Neural cell (in vitro differentiated cells): ENCODE data around the gene MAPK11. TPM values are rescaled to one million over a fixed set of nuclear protein-coding genes. Genes with fewer than 3 reads are reported as not detected.

Experiments
- H2AFZ ChIP-seq: fragments of 200-600, 300-800 bp; sonication (generic), shearing (Covaris generic); 2 replicates; pipeline ENCODE4 v1.6.0; 2014; ENCODE audit warnings: low read depth, mild to moderate bottlenecking, antibody characterized with exemption, low read length, moderate library complexity
- H3F3A ChIP-seq: fragments of 200-600 bp; shearing (Covaris generic); 2 replicates; pipeline ENCODE4 v1.6.1; 2016; ENCODE audit warnings: mild to moderate bottlenecking, moderate library complexity, mixed read lengths, antibody characterized with exemption, low read length; ENCODE audit not compliant: insufficient read depth, poor library complexity, severe bottlenecking
- H3K27ac ChIP-seq: fragments of 200-600, 300-800 bp; sonication (generic), shearing (Covaris generic); 2 replicates; pipeline ENCODE4 v1.5.1; 2014; ENCODE audit warnings: mild to moderate bottlenecking, low read length, moderate library complexity
- H3K27me3 ChIP-seq: fragments of 300-800, 200-600 bp; sonication (generic), shearing (Covaris generic); 2 replicates; pipeline ENCODE4 v1.6.0; 2014; ENCODE audit warnings: mild to moderate bottlenecking, low read depth, low read length, moderate library complexity; ENCODE audit not compliant: insufficient read depth
- H3K36me3 ChIP-seq: fragments of 300-800, 200-600 bp; sonication (generic), shearing (Covaris generic); 2 replicates; pipeline ENCODE4 v1.5.1; 2014; ENCODE audit warnings: mild to moderate bottlenecking, antibody characterized with exemption, low read length, moderate library complexity; ENCODE audit not compliant: insufficient read depth
- H3K4me2 ChIP-seq: fragments of 300-800, 200-600 bp; sonication (generic), shearing (Covaris generic); 2 replicates; pipeline ENCODE4 v1.6.0; 2014; ENCODE audit warnings: mild to moderate bottlenecking, low read length
- H3K4me3 ChIP-seq: fragments of 300-800, 200-600 bp; sonication (generic), shearing (Covaris generic); 2 replicates; pipeline ENCODE4 v1.5.1; 2014; ENCODE audit warnings: mild to moderate bottlenecking, low read length, moderate library complexity
- H3K79me2 ChIP-seq: fragments of 200-600 bp; shearing (Covaris generic); replicated peaks from 2 replicates; pipeline ENCODE4 v1.6.0; 2014; ENCODE audit warnings: mild to moderate bottlenecking, low read length, moderate library complexity; ENCODE audit not compliant: insufficient read depth
- H3K9ac ChIP-seq: fragments of 300-800, 200-600 bp; sonication (generic), shearing (Covaris generic); 2 replicates; pipeline ENCODE4 v1.6.1; 2016; ENCODE audit warnings: mild to moderate bottlenecking, low read length, mixed read lengths
- H3K9me2 ChIP-seq: fragments of 200-600 bp; shearing (Covaris generic); 2 replicates; pipeline ENCODE4 v1.6.1; 2016; ENCODE audit warnings: mild to moderate bottlenecking, low read length, mixed read lengths; ENCODE audit not compliant: insufficient read depth
- H3K9me3 ChIP-seq: fragments of 200-600, 300-800 bp; sonication (generic), shearing (Covaris generic); 2 replicates; pipeline ENCODE4 v1.6.1; 2016; ENCODE audit warnings: mild to moderate bottlenecking, mixed run types, low read length, moderate library complexity, mixed read lengths
- H4K20me1 ChIP-seq: fragments of 200-600 bp; shearing (Covaris generic); 2 replicates; pipeline ENCODE4 v1.6.1; 2016; ENCODE audit warnings: mild to moderate bottlenecking, mixed run types; ENCODE audit not compliant: insufficient read depth
- EP300 ChIP-seq: fragments of 450-650 bp; conservative IDR thresholded peaks from 2 replicates; pipeline ENCODE4 v1.6.1; 2014; ENCODE audit warnings: antibody characterized with exemption, mild to moderate bottlenecking, moderate library complexity; ENCODE audit not compliant: poor library complexity, severe bottlenecking
- EZH2 ChIP-seq: fragments of 200-600, 300-800 bp; shearing (Covaris generic), sonication (generic); IDR thresholded peaks from 2 replicates; pipeline ENCODE4 v1.6.1; 2014; ENCODE audit warnings: antibody characterized with exemption, low read length, borderline replicate concordance, mild to moderate bottlenecking; ENCODE audit not compliant: insufficient read depth, poor library complexity, severe bottlenecking
- MXI1 ChIP-seq: fragments of 450-650 bp; conservative IDR thresholded peaks from 2 replicates; pipeline ENCODE4 v1.6.1; 2014; ENCODE audit warnings: antibody characterized with exemption, mild to moderate bottlenecking; ENCODE audit not compliant: poor library complexity, severe bottlenecking
- POLR2AphosphoS5 ChIP-seq: IDR thresholded peaks from 2 replicates; pipeline ENCODE4 v1.6.1; 2012
- RAD21 ChIP-seq: fragments of 450-650 bp; conservative IDR thresholded peaks from 2 replicates; pipeline ENCODE4 v1.6.1; 2014; ENCODE audit warnings: antibody characterized with exemption, mild to moderate bottlenecking, moderate library complexity
- SMC3 ChIP-seq: fragments of 450-650 bp; conservative IDR thresholded peaks from 2 replicates; pipeline ENCODE4 v1.6.1; 2014; ENCODE audit warnings: antibody characterized with exemption, mild to moderate bottlenecking, moderate library complexity; ENCODE audit not compliant: poor library complexity
- TAF1 ChIP-seq: IDR thresholded peaks from 2 replicates; pipeline ENCODE4 v1.6.1; 2012; ENCODE audit warnings: low read depth
- polyA plus RNA-seq: library from polyadenylated mRNA; depleted of rRNA; stranded (reverse); fragments of >200 nt; gene quantifications from 2 replicates; pipeline ENCODE4 v1.2.3, GENCODE V29; 2014
- TF ChIP-seq, protein P1 (sequence below): IDR thresholded peaks from 2 replicates; pipeline ENCODE4 v1.6.1; 2012; ENCODE audit warnings: borderline replicate concordance
- TF ChIP-seq, protein P2 (sequence below): fragments of 450-650 bp; IDR thresholded peaks from 2 replicates; pipeline ENCODE4 v1.5.1; 2014; ENCODE audit warnings: antibody characterized with exemption, mild to moderate bottlenecking, moderate library complexity; ENCODE audit not compliant: poor library complexity, severe bottlenecking

MAPK11 gene
- polyA plus RNA-seq, 1 donor from 2014 or later, result 36.3 TPM

DNA sequence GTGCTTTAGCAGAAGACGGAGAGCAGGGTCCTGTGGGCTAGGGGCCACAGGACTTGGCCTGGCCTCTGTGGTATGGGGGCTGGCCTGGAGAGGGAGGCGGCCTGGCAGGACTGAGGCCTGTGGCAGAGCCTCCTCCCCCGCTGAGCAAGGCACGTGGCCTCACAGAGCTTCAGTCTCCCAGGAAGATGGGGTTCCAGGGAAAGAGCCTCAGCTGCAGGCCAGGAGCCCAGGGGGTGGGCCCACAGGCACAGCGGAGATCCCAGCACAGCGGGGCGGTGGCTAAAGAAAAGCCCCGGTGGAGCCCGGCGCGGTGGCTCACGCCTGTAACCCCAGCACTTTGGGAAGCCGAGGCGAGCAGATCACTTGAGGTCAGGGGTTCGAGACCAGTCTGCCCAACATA, 10.9 kb downstream of the MAPK11 start:
- Histone ChIP-seq H3K36me3 (no peaks in the 10 kb centered on the region), H3K4me3 (no peak overlapping the region), H3K27ac (no peak overlapping the region), H3F3A (no peaks in the 10 kb centered on the region), H2AFZ (no peak overlapping the region), H4K20me1 (no peaks in the 10 kb centered on the region), H3K9me2 (no peaks in the 10 kb centered on the region), H3K27me3 (no peaks in the 10 kb centered on the region), H3K9ac (no peak overlapping the region), H3K4me2 (no peak overlapping the region), H3K9me3 (no peaks in the 10 kb centered on the region), H3K79me2 (peaks cover 6% of the 10 kb centered on the region)
- TF ChIP-seq POLR2AphosphoS5, result no peak
- no peak for TF ChIP-seq EZH2
- TF ChIP-seq, protein P1, sequence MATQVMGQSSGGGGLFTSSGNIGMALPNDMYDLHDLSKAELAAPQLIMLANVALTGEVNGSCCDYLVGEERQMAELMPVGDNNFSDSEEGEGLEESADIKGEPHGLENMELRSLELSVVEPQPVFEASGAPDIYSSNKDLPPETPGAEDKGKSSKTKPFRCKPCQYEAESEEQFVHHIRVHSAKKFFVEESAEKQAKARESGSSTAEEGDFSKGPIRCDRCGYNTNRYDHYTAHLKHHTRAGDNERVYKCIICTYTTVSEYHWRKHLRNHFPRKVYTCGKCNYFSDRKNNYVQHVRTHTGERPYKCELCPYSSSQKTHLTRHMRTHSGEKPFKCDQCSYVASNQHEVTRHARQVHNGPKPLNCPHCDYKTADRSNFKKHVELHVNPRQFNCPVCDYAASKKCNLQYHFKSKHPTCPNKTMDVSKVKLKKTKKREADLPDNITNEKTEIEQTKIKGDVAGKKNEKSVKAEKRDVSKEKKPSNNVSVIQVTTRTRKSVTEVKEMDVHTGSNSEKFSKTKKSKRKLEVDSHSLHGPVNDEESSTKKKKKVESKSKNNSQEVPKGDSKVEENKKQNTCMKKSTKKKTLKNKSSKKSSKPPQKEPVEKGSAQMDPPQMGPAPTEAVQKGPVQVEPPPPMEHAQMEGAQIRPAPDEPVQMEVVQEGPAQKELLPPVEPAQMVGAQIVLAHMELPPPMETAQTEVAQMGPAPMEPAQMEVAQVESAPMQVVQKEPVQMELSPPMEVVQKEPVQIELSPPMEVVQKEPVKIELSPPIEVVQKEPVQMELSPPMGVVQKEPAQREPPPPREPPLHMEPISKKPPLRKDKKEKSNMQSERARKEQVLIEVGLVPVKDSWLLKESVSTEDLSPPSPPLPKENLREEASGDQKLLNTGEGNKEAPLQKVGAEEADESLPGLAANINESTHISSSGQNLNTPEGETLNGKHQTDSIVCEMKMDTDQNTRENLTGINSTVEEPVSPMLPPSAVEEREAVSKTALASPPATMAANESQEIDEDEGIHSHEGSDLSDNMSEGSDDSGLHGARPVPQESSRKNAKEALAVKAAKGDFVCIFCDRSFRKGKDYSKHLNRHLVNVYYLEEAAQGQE, result no peak
- no peak for TF ChIP-seq TAF1
- no peak for TF ChIP-seq RAD21
- no peak for TF ChIP-seq EP300
- TF ChIP-seq SMC3, result no peak
- TF ChIP-seq MXI1, result no peak
- TF ChIP-seq, protein P2, sequence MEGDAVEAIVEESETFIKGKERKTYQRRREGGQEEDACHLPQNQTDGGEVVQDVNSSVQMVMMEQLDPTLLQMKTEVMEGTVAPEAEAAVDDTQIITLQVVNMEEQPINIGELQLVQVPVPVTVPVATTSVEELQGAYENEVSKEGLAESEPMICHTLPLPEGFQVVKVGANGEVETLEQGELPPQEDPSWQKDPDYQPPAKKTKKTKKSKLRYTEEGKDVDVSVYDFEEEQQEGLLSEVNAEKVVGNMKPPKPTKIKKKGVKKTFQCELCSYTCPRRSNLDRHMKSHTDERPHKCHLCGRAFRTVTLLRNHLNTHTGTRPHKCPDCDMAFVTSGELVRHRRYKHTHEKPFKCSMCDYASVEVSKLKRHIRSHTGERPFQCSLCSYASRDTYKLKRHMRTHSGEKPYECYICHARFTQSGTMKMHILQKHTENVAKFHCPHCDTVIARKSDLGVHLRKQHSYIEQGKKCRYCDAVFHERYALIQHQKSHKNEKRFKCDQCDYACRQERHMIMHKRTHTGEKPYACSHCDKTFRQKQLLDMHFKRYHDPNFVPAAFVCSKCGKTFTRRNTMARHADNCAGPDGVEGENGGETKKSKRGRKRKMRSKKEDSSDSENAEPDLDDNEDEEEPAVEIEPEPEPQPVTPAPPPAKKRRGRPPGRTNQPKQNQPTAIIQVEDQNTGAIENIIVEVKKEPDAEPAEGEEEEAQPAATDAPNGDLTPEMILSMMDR, result no peak

DNA sequence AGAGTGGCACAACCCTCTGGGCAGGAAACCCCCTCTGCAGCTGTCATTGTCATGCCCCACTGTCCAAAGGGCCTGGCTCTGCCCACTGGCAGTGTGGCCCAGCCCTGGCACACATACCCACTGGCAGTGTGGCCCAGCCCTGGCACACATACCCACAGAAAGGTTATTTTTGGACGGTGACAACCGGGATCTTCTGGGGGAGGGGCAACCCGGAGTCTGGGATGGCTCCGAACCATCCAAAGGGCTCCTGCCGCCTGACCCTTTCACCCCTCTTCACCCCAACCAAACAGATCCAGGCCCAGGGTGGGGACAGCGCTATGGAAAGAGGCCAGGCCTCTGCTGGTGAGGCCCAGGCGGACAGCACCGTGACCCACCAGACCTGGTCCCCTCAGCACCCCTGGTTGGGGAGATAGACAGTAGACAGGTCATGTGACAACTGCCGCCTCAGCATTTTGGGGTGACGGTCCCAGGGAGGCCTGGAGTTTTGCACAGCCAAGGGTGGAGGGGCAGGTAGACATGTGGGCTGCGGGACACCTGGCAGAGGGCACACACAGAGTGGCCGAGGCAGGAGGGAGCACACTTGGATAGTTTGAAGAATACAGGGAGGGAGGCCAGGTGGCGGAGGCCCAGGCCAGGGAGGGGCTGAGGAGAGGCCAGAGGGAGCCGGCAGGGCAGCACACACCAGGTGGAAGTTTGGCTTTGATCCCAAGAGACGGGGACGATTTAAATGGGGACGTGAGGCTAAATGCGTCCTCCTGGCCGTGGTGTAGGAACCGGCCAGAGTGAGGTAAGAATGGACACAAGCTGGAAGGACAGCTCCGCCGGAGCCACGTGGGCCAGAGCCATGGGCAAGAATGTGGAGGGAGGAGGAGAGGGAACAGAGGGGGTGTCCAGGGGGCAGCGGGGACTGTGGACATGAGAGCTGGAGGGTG, 11.6 kb downstream of the MAPK11 start:
- TF ChIP-seq RAD21, result no peak
- TF ChIP-seq, protein P2, result no peak
- TF ChIP-seq TAF1, result no peak
- TF ChIP-seq EP300, result no peak
- no peak for TF ChIP-seq POLR2AphosphoS5
- TF ChIP-seq, protein P1, result no peak
- no peak overlapping the region for H3K4me3 ChIP-seq
- no peaks in the 10 kb centered on the region for H3K36me3 ChIP-seq

More for the DNA sequence above, 11.6 kb downstream of the MAPK11 start:
- H3F3A ChIP-seq, result no peaks in the 10 kb centered on the region
- no peak overlapping the region for H3K9ac ChIP-seq
- H2AFZ ChIP-seq, result no peak overlapping the region
- no peaks in the 10 kb centered on the region for H3K27me3 ChIP-seq
- H4K20me1 ChIP-seq, result no peaks in the 10 kb centered on the region
- H3K9me2 ChIP-seq, result no peaks in the 10 kb centered on the region
- H3K9me3 ChIP-seq, result no peaks in the 10 kb centered on the region
- H3K27ac ChIP-seq, result no peak overlapping the region
- peaks cover 6% of the 10 kb centered on the region for H3K79me2 ChIP-seq
- H3K4me2 ChIP-seq, result no peak overlapping the region
